Activated T-helper 1 cell treated with anti-CD3 and anti-CD28 coated beads, Interleukin-12 subunit alpha, Interleukin-12 subunit beta, Interleukin-2, Interleukin-4 antibody, amounts not matched to agents 30 ng/mL and 10 ng/mL and 1 ng/mL, durations not matched to agents 14 hours and 24 hours and 36 hours (primary cell): ENCODE data around the gene TAS2R60. TPM values are rescaled to one million over a fixed set of nuclear protein-coding genes. Genes with fewer than 3 reads are reported as not detected.
"Not testable (repeated sequence)": the region's sequence is repeated elsewhere in the genome, so short reads cannot be mapped to it uniquely, and the experiment has no call there.

Experiments
- DNase-seq: peaks from one replicate; pipeline ENCODE4 v3.0.0; 2021; ENCODE audit warnings: low spot score
- H3K27ac Mint-ChIP-seq: one replicate; pipeline ENCODE4 v1.8.0; 2021; ENCODE audit warnings: mild to moderate bottlenecking, mixed read lengths
- H3K27me3 Mint-ChIP-seq: one replicate; pipeline ENCODE4 v1.8.0; 2022; ENCODE audit warnings: mild to moderate bottlenecking, moderate library complexity, mixed read lengths; ENCODE audit not compliant: insufficient read depth
- H3K36me3 Mint-ChIP-seq: one replicate; pipeline ENCODE4 v1.8.0; 2021; ENCODE audit warnings: low read depth, mixed read lengths
- H3K4me1 Mint-ChIP-seq: one replicate; pipeline ENCODE4 v1.8.0; 2021; ENCODE audit warnings: low read depth, mixed read lengths
- H3K4me3 Mint-ChIP-seq: one replicate; pipeline ENCODE4 v1.8.0; 2021; ENCODE audit warnings: mild to moderate bottlenecking, moderate library complexity, mixed read lengths
- H3K9me3 Mint-ChIP-seq: one replicate; pipeline ENCODE4 v1.8.0; 2021; ENCODE audit warnings: mixed read lengths
- intact Hi-C: fragments of 100-400 bp; cut with micrococcal nuclease; formaldehyde crosslinking; loops from one replicate; pipeline ENCODE4 v1.15.1; 2024
- total RNA-seq: library from RNA; stranded (reverse); gene quantifications from 2 replicates; pipeline ENCODE4 v1.2.3, GENCODE V29; 2022

The TAS2R60 gene
- total RNA-seq, 1 donor from 2014 or later: not detected

GRCh38 chr7:143417734-143418383 is 25.4 kb upstream of the TAS2R60 start:
- intact Hi-C loops: loop anchor here (2.0 to 5.0 kb wide), 2 partner anchors 111 to 409 kb away; no protein-coding TSS in a partner anchor
- Mint-ChIP-seq H3K9me3 (no peaks in the 10 kb centered on the region), H3K4me1 (peaks cover 4% of the 10 kb centered on the region), H3K36me3 (no peaks in the 10 kb centered on the region), H3K27ac (no peak overlapping the region), H3K27me3 (peaks cover 26% of the 10 kb centered on the region), H3K4me3 (no peak overlapping the region)
- no peak for DNase-seq

DNA sequence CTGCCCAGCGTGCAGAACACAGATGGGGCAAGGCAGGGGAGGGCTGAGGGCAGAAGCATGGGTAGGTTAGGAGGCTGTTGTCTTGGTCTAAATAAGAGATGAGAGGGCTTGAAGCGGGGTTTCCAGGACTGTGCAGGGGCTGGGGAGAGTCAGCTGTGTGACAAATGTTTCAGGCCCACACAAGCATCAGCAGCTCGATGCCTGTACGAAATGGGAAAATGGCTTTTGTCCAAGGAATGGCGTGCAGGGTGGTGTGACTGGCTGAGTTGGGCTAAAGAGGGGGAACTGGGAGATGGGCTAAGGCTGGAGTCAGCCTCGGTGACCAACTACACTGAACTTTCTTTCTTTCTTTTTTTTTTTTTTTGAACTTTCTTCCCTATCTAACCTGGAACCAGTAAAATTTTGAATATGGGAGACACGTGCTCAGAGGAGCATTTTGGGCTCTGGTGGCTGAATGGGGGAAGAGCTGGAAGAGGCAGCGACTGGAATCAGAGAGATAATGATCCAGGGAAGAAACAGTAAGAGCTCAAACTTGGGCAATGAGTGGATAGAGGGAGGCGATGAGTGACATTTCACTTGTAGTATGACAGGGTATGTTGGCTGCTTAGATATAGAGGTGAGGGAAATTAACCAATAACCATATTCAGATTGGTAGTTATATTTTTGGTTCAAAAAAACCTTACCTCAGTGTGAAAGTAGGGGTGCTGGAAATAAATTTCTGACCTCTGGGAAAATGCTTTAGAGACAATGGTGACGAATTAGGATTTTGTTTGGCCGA is 24.4 kb upstream of the TAS2R60 start:
- no peak for DNase-seq
- intact Hi-C loops: loop anchor here (5.0 kb wide), 1 partner anchor 112 kb away; no protein-coding TSS in a partner anchor

GRCh38 chr7:143419880-143420279 is 23.4 kb upstream of the TAS2R60 start:
- Mint-ChIP-seq H3K36me3 (no peaks in the 10 kb centered on the region), H3K4me3 (no peak overlapping the region), H3K9me3 (no peaks in the 10 kb centered on the region), H3K27ac (no peak overlapping the region), H3K4me1 (peaks cover 4% of the 10 kb centered on the region), H3K27me3 (peaks cover 21% of the 10 kb centered on the region)
- intact Hi-C loops: loop anchor here (5.0 kb wide), 1 partner anchor 113 kb away; no protein-coding TSS in a partner anchor
- DNase-seq: no peak

More for the DNA sequence above, 24.4 kb upstream of the TAS2R60 start:
- Mint-ChIP-seq H3K9me3 (no peaks in the 10 kb centered on the region), H3K4me1 (peaks cover 4% of the 10 kb centered on the region), H3K27ac (no peak overlapping the region), H3K36me3 (no peaks in the 10 kb centered on the region), H3K27me3 (peaks cover 26% of the 10 kb centered on the region), H3K4me3 (no peak overlapping the region)

DNA sequence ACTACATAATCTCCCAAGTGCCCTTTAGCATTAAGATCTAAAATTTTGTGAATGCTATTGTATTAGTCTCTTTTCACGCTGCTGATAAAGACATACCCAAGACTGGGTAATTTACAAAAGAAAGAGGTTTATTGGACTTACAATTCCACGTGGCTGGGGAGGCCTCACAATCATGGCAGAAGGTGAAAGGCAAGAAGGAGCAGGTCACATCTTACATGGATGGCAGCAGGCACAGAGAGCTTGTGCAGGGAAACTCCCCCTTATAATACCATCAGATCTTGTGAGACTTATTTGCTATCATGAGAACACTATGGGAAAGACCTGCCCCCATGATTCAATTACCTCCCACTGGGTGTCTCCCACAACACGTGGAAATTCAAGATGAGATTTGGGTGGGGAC is 22.6 kb upstream of the TAS2R60 start:
- intact Hi-C loops, H3K9me3 Mint-ChIP-seq, H3K4me1 Mint-ChIP-seq, DNase-seq, H3K4me3 Mint-ChIP-seq, H3K27ac Mint-ChIP-seq, H3K36me3 Mint-ChIP-seq: not testable (repeated sequence)
- H3K27me3 Mint-ChIP-seq: peaks cover 18% of the 10 kb centered on the region

GRCh38 chr7:143422033-143422432 is 21.2 kb upstream of the TAS2R60 start:
- H3K4me1 Mint-ChIP-seq: peaks cover 9% of the 10 kb centered on the region
- no peak overlapping the region for H3K27ac Mint-ChIP-seq
- intact Hi-C loops: no loop called here
- no peak overlapping the region for H3K4me3 Mint-ChIP-seq
- H3K9me3 Mint-ChIP-seq: no peaks in the 10 kb centered on the region
- H3K36me3 Mint-ChIP-seq: no peaks in the 10 kb centered on the region
- DNase-seq: no peak
- peaks cover 16% of the 10 kb centered on the region for H3K27me3 Mint-ChIP-seq

DNA sequence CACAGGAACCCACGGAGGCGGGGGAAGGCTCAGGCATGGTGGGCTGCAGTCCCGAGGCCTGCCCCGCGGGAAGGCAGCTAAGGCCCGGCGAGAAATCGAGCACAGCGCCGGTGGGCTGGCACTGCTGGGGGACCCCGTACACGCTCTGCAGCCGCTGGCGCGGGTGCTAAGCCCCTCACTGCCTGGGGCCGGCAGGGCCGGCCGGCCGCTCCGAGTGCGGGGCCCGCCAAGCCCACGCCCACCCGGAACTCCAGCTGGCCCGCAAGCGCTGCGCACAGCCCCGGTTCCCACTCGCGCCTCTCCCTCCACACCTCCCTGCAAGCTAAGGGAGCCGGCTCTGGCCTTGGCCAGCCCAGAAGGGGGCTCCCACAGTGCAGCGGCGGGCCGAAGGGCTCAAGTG is 18.8 kb upstream of the TAS2R60 start:
- H3K4me1 Mint-ChIP-seq, H3K4me3 Mint-ChIP-seq, H3K9me3 Mint-ChIP-seq, DNase-seq, H3K27ac Mint-ChIP-seq, intact Hi-C loops, H3K36me3 Mint-ChIP-seq: not testable (repeated sequence)
- H3K27me3 Mint-ChIP-seq: peaks cover 10% of the 10 kb centered on the region

DNA sequence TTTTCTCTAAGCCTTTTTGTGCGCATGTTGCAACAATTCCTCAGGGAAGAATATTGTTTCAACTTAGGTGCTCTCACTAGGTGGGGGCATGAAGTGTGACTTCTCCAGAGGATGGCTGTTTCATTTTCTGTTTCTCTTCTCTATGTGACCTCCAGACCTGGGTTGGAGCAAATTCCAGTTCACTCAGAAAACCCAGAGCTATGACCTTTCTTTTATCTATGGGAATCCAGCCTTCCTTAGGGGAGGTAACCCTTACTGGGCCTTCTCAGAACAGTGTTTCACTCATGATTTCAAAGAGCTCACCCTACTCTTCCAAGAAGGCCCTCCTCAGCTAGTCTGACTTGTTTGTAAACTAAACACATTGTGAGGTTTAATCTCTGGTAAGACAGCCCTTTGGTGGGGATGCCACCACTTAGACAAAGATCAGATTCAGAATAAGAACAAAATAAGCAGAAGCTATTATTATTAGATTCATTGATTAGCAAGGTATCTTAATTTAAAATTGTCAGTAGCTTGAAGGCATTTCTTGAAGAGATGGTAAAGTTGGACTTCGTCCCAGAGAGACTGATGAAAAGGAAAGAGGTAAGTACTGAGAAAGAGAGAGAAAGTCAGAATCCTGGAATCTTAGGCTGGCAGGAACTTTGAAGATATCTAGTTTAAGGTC is 16.6 kb upstream of the TAS2R60 start:
- Mint-ChIP-seq H3K27me3 (peaks cover 6% of the 10 kb centered on the region), H3K36me3 (no peaks in the 10 kb centered on the region), H3K27ac (peak overlapping the region; percentile 29), H3K4me3 (no peak overlapping the region), H3K4me1 (peaks cover 9% of the 10 kb centered on the region), H3K9me3 (no peaks in the 10 kb centered on the region)
- DNase-seq: no peak
- intact Hi-C loops: no loop called here

GRCh38 chr7:143429770-143430698 is 13.2 kb upstream of the TAS2R60 start:
- Mint-ChIP-seq H3K36me3 (no peaks in the 10 kb centered on the region), H3K27ac (no peak overlapping the region), H3K4me1 (peaks cover 9% of the 10 kb centered on the region), H3K27me3 (no peaks in the 10 kb centered on the region), H3K4me3 (no peak overlapping the region), H3K9me3 (no peaks in the 10 kb centered on the region)
- intact Hi-C loops: no loop called here
- no peak for DNase-seq

DNA sequence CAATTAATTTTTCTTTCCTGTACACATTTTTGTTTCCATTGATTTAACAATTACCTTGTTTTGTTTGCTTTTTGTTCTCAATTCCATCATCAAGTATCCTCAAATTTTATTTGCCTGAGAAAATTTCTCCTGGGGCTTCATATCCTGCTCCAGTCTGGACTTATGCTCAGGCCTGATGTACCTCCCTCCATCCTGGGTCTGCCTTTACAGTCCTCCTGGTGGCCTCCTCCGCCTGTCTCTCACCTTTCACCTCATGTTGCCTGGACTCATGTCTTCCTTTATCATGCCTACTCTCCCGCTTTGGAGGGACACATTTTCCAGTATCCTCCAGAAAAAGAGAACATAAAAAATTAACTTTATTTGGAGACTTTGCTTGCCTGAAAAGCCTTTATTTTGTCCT is 12.1 kb upstream of the TAS2R60 start:
- DNase-seq: no peak
- Mint-ChIP-seq H3K27ac (no peak overlapping the region), H3K4me1 (peaks cover 9% of the 10 kb centered on the region), H3K9me3 (no peaks in the 10 kb centered on the region), H3K36me3 (no peaks in the 10 kb centered on the region), H3K27me3 (no peaks in the 10 kb centered on the region), H3K4me3 (no peak overlapping the region)
- intact Hi-C loops: no loop called here

DNA sequence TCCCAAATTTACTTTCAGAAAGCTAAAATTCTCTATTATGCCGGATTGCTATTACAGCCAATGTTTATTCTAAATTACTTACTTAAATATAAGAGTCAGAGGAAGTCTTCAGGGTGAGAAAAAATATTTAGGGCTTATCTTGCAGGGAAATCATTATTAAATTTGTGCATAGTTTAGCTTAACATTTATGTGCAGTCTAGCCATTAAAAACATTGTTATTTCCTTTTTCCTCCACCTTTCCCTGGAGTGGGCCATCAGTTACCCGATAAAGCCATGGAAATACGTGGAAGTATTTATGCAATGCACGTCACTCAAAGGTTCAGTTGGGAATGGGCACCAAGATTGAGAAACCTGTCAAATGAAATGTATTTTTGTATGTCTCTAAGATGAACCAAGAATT is 9.5 kb upstream of the TAS2R60 start:
- intact Hi-C loops: no loop called here
- Mint-ChIP-seq H3K36me3 (no peaks in the 10 kb centered on the region), H3K9me3 (no peaks in the 10 kb centered on the region), H3K27ac (no peak overlapping the region), H3K4me1 (peaks cover 10% of the 10 kb centered on the region), H3K27me3 (peaks cover 2% of the 10 kb centered on the region), H3K4me3 (no peak overlapping the region)
- no peak for DNase-seq

DNA sequence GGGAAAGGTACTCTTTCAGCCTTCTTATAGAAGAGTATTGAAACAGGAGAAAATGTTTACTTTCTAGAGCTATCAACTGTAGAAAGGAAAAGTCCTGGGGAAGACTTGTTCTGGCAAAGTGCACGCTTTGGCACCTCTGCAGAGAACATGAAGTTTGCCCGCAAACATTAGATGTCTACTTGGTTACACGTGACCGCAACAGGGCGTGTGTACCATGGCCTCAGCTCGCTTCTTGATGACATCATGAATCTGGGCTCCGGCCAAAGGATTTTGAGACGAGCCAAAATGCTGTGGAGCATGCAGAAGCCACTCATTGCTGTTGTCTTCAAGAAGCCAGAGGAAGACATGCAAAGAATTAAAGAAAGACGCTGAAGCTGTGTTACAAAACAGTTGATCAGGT is 8.6 kb upstream of the TAS2R60 start:
- Mint-ChIP-seq H3K36me3 (no peaks in the 10 kb centered on the region), H3K4me3 (no peak overlapping the region), H3K9me3 (no peaks in the 10 kb centered on the region), H3K4me1 (peaks cover 10% of the 10 kb centered on the region), H3K27me3 (peaks cover 2% of the 10 kb centered on the region), H3K27ac (no peak overlapping the region)
- intact Hi-C loops: no loop called here
- DNase-seq: no peak

GRCh38 chr7:143435266-143435665 is 8.0 kb upstream of the TAS2R60 start:
- DNase-seq: no peak
- Mint-ChIP-seq H3K4me1 (peaks cover 10% of the 10 kb centered on the region), H3K27me3 (peaks cover 2% of the 10 kb centered on the region), H3K9me3 (no peaks in the 10 kb centered on the region), H3K4me3 (no peak overlapping the region), H3K36me3 (no peaks in the 10 kb centered on the region), H3K27ac (no peak overlapping the region)
- intact Hi-C loops: no loop called here
